Thoracic aorta (tissue), 2 donors: ENCODE data around the gene LRWD1. TPM values are rescaled to one million over a fixed set of nuclear protein-coding genes. Genes with fewer than 3 reads are reported as not detected.

Source experiments
- ATAC-seq: fragments of 150-250 bp; one replicate; pipeline ENCODE4 v1.8.0; 2017; ENCODE audit warnings: low read depth; ENCODE audit not compliant: insufficient number of reproducible peaks, low FRiP score
- DNase-seq: peaks from one replicate; pipeline ENCODE4 v3.0.0-alpha.2; 2020; ENCODE audit warnings: low spot score
- H3K27ac ChIP-seq, 2 donors: fragments of 200-600 bp; sonication (generic); 1 replicate in 1 of 2; 2 replicates in 1 of 2; pipeline ENCODE4 v1.5.1; 2016; ENCODE audit warnings: mild to moderate bottlenecking in 2 of 2, moderate library complexity in 2 of 2
- H3K27me3 ChIP-seq: fragments of 200-600 bp; sonication (generic); replicated peaks from 2 replicates; pipeline ENCODE4 v1.6.0; 2016; ENCODE audit warnings: mild to moderate bottlenecking; ENCODE audit not compliant: insufficient read depth
- H3K36me3 ChIP-seq: fragments of 200-600 bp; sonication (generic); one replicate; pipeline ENCODE4 v1.5.1; 2016
- H3K4me1 ChIP-seq, 2 donors: fragments of 200-600 bp; sonication (generic); 1 replicate in 1 of 2; 2 replicates in 1 of 2; pipeline versions ENCODE4 v1.5.1 to v1.6.0; 2016; ENCODE audit warnings: low read depth in 2 of 2, mild to moderate bottlenecking in 1 of 2; ENCODE audit not compliant: control insufficient read depth in 1 of 2
- H3K4me3 ChIP-seq: fragments of 200-600 bp; sonication (generic); 2 replicates; pipeline ENCODE4 v1.5.1; 2016; ENCODE audit warnings: mild to moderate bottlenecking
- H3K9me3 ChIP-seq: fragments of 200-600 bp; sonication (generic); 2 replicates; pipeline ENCODE4 v1.5.1; 2016
- total RNA-seq, 2 donors: library from RNA; depleted of rRNA; stranded (reverse); fragments of >200 nt; gene quantifications; one replicate each; pipeline versions ENCODE4 v1.1.0 to v1.2.3, GENCODE V29; 2016
- TF ChIP-seq, protein P1 (sequence below): fragments of 200-600 bp; sonication (generic); IDR thresholded peaks from one replicate; pipeline ENCODE4 v1.5.1; 2019; ENCODE audit warnings: antibody characterized with exemption

Gene LRWD1
- total RNA-seq, 2 donors from 2014 or later = 7.9 to 10.9 TPM

DNA sequence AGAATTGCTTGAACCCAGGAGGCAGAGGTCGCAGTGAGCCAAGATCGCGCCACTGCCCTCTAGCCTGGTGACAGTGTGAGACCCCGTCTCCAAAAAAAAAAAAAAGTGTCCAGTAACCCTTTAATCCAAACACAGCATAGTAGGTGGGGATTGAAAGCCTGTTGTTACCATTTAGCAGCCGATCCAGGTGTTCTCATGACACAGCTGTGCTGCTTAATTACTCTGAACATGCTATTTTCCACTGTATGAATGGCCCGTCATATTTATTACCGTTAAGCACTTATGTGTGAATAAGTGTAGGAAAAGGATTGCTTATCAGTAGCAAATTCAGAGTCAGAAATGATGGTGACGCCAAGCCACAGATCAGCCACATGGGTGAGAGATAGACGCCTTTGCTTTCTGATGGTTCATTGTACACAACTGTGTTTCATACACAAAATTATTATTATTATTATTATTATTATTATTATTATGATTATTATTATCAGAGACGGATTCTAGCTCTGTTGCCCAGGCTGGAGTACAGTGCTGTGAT is 43.0 kb upstream of the LRWD1 start:
- H3K4me3 ChIP-seq = no peak overlapping the region
- no peaks in the 10 kb centered on the region for H3K27me3 ChIP-seq
- H3K36me3 ChIP-seq = peaks cover 22% of the 10 kb centered on the region
- DNase-seq (no peak), ATAC-seq (no peak)
- no peak overlapping the region for H3K27ac ChIP-seq
- TF ChIP-seq, protein P1, sequence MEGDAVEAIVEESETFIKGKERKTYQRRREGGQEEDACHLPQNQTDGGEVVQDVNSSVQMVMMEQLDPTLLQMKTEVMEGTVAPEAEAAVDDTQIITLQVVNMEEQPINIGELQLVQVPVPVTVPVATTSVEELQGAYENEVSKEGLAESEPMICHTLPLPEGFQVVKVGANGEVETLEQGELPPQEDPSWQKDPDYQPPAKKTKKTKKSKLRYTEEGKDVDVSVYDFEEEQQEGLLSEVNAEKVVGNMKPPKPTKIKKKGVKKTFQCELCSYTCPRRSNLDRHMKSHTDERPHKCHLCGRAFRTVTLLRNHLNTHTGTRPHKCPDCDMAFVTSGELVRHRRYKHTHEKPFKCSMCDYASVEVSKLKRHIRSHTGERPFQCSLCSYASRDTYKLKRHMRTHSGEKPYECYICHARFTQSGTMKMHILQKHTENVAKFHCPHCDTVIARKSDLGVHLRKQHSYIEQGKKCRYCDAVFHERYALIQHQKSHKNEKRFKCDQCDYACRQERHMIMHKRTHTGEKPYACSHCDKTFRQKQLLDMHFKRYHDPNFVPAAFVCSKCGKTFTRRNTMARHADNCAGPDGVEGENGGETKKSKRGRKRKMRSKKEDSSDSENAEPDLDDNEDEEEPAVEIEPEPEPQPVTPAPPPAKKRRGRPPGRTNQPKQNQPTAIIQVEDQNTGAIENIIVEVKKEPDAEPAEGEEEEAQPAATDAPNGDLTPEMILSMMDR = no peak
- H3K9me3 ChIP-seq = no peaks in the 10 kb centered on the region
- no peaks in the 10 kb centered on the region for H3K4me1 ChIP-seq

DNA sequence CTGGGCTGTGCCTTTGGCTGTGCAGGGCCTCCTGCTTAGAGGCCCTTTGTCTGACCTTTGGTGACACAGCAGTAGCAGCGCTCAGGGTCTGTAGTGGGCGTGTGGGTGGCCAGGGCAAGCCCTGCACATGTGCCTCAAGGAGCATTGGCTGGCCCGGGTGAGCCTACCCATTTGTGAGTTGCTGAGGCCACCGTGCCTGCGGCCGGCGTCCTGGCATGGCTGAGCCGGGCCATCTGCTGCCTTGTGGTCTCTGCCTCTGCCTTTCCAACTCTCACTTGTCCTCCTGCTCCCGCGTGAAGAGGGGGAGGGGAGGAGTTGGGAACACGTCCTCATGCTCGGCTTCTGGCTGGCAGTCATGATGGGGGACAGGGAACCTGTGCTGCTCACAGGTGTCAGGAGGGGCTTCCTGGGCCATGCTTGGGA is 40.6 kb upstream of the LRWD1 start:
- ATAC-seq (no peak), DNase-seq (no peak)
- TF ChIP-seq, protein P1 = no peak
- H3K36me3 ChIP-seq = peaks cover 17% of the 10 kb centered on the region
- H3K4me1 ChIP-seq = no peaks in the 10 kb centered on the region
- H3K4me3 ChIP-seq = no peak overlapping the region
- H3K27ac ChIP-seq = no peak overlapping the region
- no peaks in the 10 kb centered on the region for H3K9me3 ChIP-seq
- no peaks in the 10 kb centered on the region for H3K27me3 ChIP-seq

DNA sequence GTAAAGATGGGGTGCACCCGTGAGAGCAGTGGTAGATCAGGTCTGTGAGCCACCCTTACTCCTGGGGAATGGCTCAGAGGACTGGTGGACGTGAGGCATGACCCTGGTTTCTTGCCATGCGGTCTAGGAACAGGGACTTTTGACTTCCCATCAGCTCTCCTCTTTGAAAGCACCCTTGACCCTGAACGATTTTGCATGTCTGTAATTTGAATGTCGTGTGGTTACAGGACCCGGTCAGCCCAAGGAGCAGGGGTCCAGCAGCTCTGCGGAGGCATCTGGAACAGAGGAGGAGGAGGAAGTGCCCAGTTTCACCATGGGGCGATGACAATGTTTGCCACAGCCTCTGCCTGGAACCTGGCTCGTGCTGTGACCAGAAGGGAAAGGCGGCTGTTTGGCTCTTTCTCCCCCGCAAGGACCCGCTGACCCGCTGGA is 40.0 kb upstream of the LRWD1 start:
- Histone ChIP-seq H3K36me3 (peaks cover 17% of the 10 kb centered on the region), H3K27me3 (no peaks in the 10 kb centered on the region), H3K4me1 (no peaks in the 10 kb centered on the region), H3K27ac (no peak overlapping the region), H3K9me3 (no peaks in the 10 kb centered on the region), H3K4me3 (no peak overlapping the region)
- TF ChIP-seq, protein P1 = no peak
- DNase-seq (no peak), ATAC-seq (no peak)

- ATAC-seq = no peak
These were observed 39.0 kb upstream of the LRWD1 start for GRCh38 chr7:102425639-102426267.

DNA sequence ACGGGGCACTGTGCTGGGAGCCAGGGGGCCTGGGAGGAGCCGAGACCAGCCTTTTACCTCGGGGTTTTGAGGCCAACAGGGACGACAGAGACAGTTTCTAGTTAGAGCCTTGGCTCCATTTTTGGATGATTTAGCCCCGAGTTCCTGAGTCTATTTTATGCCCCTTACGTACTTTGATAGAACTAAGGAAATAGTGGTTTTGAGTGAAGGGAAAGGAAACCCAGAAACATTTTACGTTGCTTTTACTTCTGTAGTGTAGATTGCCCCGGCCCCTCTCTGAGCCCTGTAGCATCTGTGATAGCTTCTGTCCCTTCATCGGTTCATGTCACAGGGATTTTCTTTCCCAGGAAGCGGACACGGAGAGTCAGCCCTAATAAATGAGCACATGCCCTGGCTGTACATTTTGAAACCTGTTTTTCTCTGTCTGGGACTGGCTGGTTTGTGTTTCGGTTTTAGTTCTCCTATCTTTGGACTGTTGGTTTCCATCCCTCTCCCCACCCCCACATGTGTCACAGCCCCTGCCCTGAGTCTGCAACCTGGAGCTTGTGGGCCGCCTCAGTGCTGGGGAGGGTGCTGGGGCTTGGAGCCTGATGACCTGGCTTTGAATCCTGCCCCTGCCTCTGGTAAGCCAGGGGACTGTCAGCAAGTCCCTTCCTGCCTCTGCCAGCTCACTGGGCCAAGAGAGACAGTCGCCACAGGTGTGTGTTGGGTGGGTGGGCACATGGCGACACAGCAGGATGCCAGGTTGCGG is 38.3 kb upstream of the LRWD1 start:
- Histone ChIP-seq H3K27me3 (no peaks in the 10 kb centered on the region), H3K36me3 (peaks cover 11% of the 10 kb centered on the region), H3K9me3 (no peaks in the 10 kb centered on the region), H3K4me3 (peak overlapping the region; percentile 39), H3K4me1 (no peaks in the 10 kb centered on the region), H3K27ac (peak overlapping the region in 1 of 2 donors; percentile 6)
- DNase-seq (no peak), ATAC-seq (no peak)
- TF ChIP-seq, protein P1 = no peak

More at GRCh38 chr7:102425639-102426267, 39.0 kb upstream of the LRWD1 start:
- TF ChIP-seq, protein P1 = no peak
- Histone ChIP-seq H3K4me3 (peak overlapping the region; percentile 39), H3K36me3 (peaks cover 16% of the 10 kb centered on the region), H3K27ac (peak overlapping the region in 1 of 2 donors; percentile 26), H3K4me1 (no peaks in the 10 kb centered on the region), H3K27me3 (no peaks in the 10 kb centered on the region), H3K9me3 (no peaks in the 10 kb centered on the region)
- no peak for DNase-seq
